Measurements from ENCODE around the gene SLC16A7. TPM values are rescaled to one million over a fixed set of nuclear protein-coding genes. Genes with fewer than 3 reads are reported as not detected.

Gene SLC16A7
- total and polyA plus RNA-seq, 2 of the 8 experiments (the other 6 are each of a cell fraction or from before 2014, with no cell fraction given): 0.74 to 4.3 TPM

GRCh38 chr12:59660921-59661597 lies 65.2 kb downstream of the SLC16A7 start:
- FAIRE-seq: no peak
- DNase-seq (ENCODE audit: low read depth in 1 of 2, low spot score in 2 of 2): no peak
- Histone ChIP-seq H3K56ac (replicated peaks; ENCODE audit: insufficient read length, low read depth, low read length) (no peak overlapping the region), H3K18ac (ENCODE audit: extremely low read depth, low read length) (no peak overlapping the region), H3K9me3 (ENCODE audit: insufficient read depth in 2 of 2, low read depth in 1 of 2, low read length in 1 of 2) (no peaks in the 10 kb centered on the region), H2BK15ac (ENCODE audit: low read length) (no peak overlapping the region), H2AK5ac (ENCODE audit: low read depth, low read length) (no peak overlapping the region), H3K4me3 (ENCODE audit: extremely low read depth in 1 of 4, insufficient read depth in 2 of 4, low read depth in 3 of 4, low read length in 4 of 4) (no peak overlapping the region), H3K9ac (replicated peaks in 1 of 4; ENCODE audit: extremely low read depth in 1 of 4, low read depth in 3 of 4, low read length in 3 of 4) (no peak overlapping the region), H4K91ac (replicated peaks; ENCODE audit: insufficient read length, low read length) (no peak overlapping the region), H3K4ac (replicated peaks; ENCODE audit: insufficient read length, low read depth, low read length) (no peak overlapping the region), H3K27me3 (replicated peaks in 1 of 4; ENCODE audit: control insufficient read depth in 3 of 4, extremely low read depth in 1 of 4, insufficient read depth in 3 of 4, low read length in 3 of 4) (no peaks in the 10 kb centered on the region), H2BK20ac (ENCODE audit: low read length) (no peak overlapping the region), H3K36me3 (ENCODE audit: control insufficient read depth in 2 of 4, insufficient read depth in 4 of 4, low read length in 3 of 4) (no peaks in the 10 kb centered on the region), H3K79me1 (ENCODE audit: low read depth, low read length) (no peaks in the 10 kb centered on the region), H2BK5ac (ENCODE audit: low read depth, low read length) (no peak overlapping the region), H4K5ac (ENCODE audit: insufficient read length, low read depth, low read length) (no peak overlapping the region), H3K14ac (ENCODE audit: insufficient read length) (no peak overlapping the region), H4K20me1 (replicated peaks in 1 of 2; ENCODE audit: control insufficient read depth in 1 of 2, insufficient read depth in 2 of 2, low read length in 2 of 2) (no peaks in the 10 kb centered on the region), H4K8ac (ENCODE audit: extremely low read depth, insufficient read depth, low read length) (no peak overlapping the region), H2AFZ (ENCODE audit: low read length) (no peak overlapping the region), H3K4me1 (replicated peaks in 1 of 4; ENCODE audit: control insufficient read depth in 3 of 4, insufficient read depth in 4 of 4, low read length in 3 of 4) (no peaks in the 10 kb centered on the region), H2BK120ac (replicated peaks; ENCODE audit: low read depth, low read length) (no peak overlapping the region), H3K4me2 (ENCODE audit: insufficient read depth in 1 of 2, low read depth in 2 of 2, low read length in 2 of 2) (no peak overlapping the region), H3K23ac (ENCODE audit: insufficient read length) (no peak overlapping the region), H3K79me2 (ENCODE audit: control insufficient read depth in 1 of 2, insufficient read depth in 2 of 2, low read length in 2 of 2) (no peaks in the 10 kb centered on the region), H3K23me2 (ENCODE audit: low read depth, low read length) (no peaks in the 10 kb centered on the region; the same call in 1 of the 2 replicates), H3K27ac (ENCODE audit: low read depth, low read length) (no peak overlapping the region), H2BK12ac (ENCODE audit: low read depth, low read length) (no peak overlapping the region)
- WGBS, 2 experiments (ENCODE audit: extremely low coverage in 1 of 2, insufficient coverage in 1 of 2, insufficient read length in 1 of 2, insufficient replicate concordance in 2 of 2, low coverage in 1 of 2, low lambda C conversion rate in 2 of 2, missing lambda C conversion rate in 1 of 2): 89% methylated on average over 2 of the region's 2 CpGs; no CpG with 5 or more reads in 1 of the 2 experiments
- ChIA-PET CTCF (ENCODE audit: partially characterized antibody) (interaction anchor here (0.9 kb wide), 1 partner anchor 10 kb away, joined by 4 read pairs; no protein-coding TSS in a partner anchor), POLR2A (ENCODE audit: partially characterized antibody) (no interaction called here)
- TF ChIP-seq SP2 (IDR thresholded peaks at IDR 0.05; ENCODE audit: low read length) (no peak), CHD2 (IDR thresholded peaks at IDR 0.05; ENCODE audit: low read length) (no peak), FOSL1 (IDR thresholded peaks at IDR 0.05; ENCODE audit: insufficient read depth, low read depth, low read length) (no peak), YY1 (IDR thresholded peaks at IDR 0.05; ENCODE audit: low read depth, low read length) (no peak), JUND (IDR thresholded peaks at IDR 0.05; ENCODE audit: low read length) (no peak), RFX5 (IDR thresholded peaks at IDR 0.05; ENCODE audit: borderline replicate concordance, low read depth, low read length) (no peak), POU5F1 (IDR thresholded peaks at IDR 0.05; ENCODE audit: low read depth, low read length) (no peak)

Measured in H1 (cell line).